KOPT-K1 (cell line): Measurements from ENCODE around the gene MYH11.

Experiments
- H3K27ac ChIP-seq: fragments of 200-600 bp; sonication (generic); 2 replicates; pipeline ENCODE4 v1.5.1; 2016; ENCODE audit warnings: antibody characterized with exemption, mild to moderate bottlenecking, low read depth, low read length; ENCODE audit not compliant: poor library complexity, severe bottlenecking
- H3K36me3 ChIP-seq: fragments of 200-600 bp; sonication (generic); 2 replicates; pipeline ENCODE4 v1.5.1; 2017; ENCODE audit warnings: antibody characterized with exemption, mild to moderate bottlenecking, low read length, moderate library complexity; ENCODE audit not compliant: insufficient read depth
- H3K9me3 ChIP-seq: fragments of 200-600 bp; sonication (generic); 2 replicates; pipeline ENCODE4 v1.5.1; 2017; ENCODE audit warnings: antibody characterized with exemption, low read length, mild to moderate bottlenecking; ENCODE audit not compliant: insufficient read depth, poor library complexity, severe bottlenecking

MYH11 gene

DNA sequence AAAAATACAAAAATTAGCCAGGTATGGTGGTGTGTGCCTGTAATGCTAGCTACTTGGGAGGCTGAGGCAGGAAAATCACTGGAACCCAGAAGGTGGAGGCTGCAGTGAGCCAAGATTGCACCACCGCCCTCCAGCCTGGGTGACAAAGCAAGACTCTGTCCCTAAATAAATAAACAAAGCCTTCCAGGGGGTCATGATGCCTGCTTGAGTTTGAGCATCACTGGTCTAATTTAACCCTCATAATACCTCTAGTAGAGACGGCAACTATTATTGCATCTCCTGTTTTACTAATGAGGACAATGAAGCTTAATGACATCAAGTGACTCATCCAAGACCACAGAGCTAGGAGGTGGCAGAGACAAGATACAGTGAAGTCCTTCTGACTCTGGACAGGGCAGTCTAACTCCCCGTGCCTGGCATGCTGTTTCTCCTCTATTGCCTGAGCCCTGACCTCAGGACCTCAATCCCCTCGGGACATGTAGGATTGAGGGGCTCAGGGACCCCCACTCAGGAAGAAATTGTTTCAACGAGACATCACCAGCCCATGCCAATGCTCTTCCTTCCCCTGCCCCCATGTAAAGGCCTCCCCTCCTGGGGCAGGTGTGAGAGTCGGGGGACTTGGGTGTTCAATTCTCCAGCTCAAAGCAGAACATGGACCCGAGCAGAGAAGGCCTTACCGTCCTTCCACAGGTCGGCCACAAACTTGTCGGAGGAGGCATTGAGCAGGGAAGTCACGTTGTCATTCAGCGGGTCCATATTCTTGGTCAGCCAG lies 103.9 kb downstream of the MYH11 start:
- H3K27ac ChIP-seq: no peak overlapping the region
- H3K9me3 ChIP-seq: no peaks in the 10 kb centered on the region
- no peaks in the 10 kb centered on the region for H3K36me3 ChIP-seq

GRCh38 chr16:15751940-15752339 lies 104.9 kb downstream of the MYH11 start:
- H3K9me3 ChIP-seq: no peaks in the 10 kb centered on the region
- no peak overlapping the region for H3K27ac ChIP-seq
- H3K36me3 ChIP-seq: no peaks in the 10 kb centered on the region

DNA sequence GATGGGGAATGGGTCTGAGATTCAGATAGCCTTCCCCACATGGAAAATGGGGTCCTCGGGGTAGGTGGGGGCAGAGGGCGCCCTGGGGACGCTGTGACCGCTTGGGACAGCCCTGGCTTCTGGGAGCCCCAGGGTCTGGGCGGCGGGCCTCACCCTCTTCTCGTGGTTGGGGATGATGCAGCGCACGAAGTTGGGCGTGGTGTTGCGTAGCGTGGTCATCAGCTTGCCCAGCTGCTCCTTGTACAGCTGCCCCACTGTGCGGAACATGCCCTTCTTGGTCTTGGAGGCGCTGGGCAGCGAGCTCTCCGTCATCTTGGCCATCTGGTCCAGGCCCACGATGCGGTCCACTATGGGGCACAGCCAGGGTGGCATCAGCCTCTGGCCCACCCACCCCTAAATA lies 106.8 kb downstream of the MYH11 start:
- Histone ChIP-seq H3K36me3 (no peaks in the 10 kb centered on the region), H3K27ac (no peak overlapping the region)

DNA sequence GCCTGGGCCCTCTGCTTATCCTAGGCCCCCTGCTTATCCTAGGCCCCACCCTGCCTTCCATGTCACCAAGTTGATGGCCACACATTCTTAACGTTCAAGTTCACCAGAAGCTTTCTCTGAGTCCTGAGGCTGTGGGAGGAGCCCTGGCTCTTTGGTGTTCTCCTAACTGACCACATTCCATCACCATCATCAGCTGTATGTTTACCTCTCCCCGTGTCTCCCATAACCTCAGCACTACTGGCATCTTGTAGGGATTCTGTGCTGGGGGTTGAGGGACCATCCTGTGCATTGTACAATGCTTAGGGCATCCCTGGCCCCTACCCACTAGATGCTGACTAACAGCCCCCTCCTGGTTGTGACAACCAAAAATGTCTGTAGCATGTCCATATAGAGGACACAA lies 107.5 kb downstream of the MYH11 start:
- Histone ChIP-seq H3K27ac (no peak overlapping the region), H3K9me3 (no peaks in the 10 kb centered on the region), H3K36me3 (no peaks in the 10 kb centered on the region)

More for the DNA sequence above, 106.8 kb downstream of the MYH11 start:
- H3K9me3 ChIP-seq: no peaks in the 10 kb centered on the region

DNA sequence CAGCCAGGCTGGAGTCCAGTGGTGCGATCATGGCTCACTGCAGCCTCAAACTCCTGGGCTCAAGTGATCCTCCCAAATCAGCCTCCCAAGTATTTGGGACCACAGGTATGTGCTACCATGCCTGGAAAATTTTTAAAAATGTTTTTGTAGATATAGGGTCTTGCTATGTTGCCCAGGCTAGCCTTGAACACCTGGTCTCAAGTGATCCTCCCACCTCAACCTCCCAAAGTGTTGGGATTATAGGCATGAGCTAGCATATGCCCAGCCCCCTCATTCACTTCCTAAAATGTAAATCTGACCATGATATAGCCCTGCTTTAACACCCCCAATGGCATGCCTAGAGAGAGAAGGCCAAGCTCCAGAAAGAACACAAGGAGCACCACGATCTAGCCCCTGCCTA lies 108.2 kb downstream of the MYH11 start:
- Histone ChIP-seq H3K9me3 (no peaks in the 10 kb centered on the region), H3K27ac (no peak overlapping the region), H3K36me3 (no peaks in the 10 kb centered on the region)

DNA sequence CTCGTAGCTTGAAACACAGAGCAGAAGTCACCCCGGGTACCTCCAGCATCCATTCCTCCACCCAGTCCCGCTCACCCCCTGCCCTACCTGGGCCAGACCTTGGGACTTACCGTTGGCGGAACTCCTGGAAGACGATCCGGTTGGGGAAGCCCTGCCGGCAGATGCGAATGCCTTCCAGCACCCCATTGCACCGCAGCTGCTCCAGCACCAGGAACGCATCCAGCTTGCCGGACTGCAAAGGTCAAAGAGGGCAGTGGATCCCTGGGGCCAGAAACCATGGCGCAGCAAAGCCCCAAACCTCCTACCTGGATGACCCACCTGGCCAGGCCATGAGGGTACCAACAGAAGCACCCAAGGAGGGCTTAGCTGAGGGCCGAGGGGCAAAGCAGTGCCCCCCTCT lies 108.9 kb downstream of the MYH11 start:
- Histone ChIP-seq H3K9me3 (no peaks in the 10 kb centered on the region), H3K27ac (no peak overlapping the region), H3K36me3 (no peaks in the 10 kb centered on the region)

- Histone ChIP-seq H3K27ac (no peak overlapping the region), H3K9me3 (no peaks in the 10 kb centered on the region)
These were observed 110.5 kb downstream of the MYH11 start for GRCh38 chr16:15746332-15746731.

GRCh38 chr16:15743657-15744056 lies 113.2 kb downstream of the MYH11 start:
- no peaks in the 10 kb centered on the region for H3K9me3 ChIP-seq
- H3K36me3 ChIP-seq: no peaks in the 10 kb centered on the region
- H3K27ac ChIP-seq: no peak overlapping the region

More at GRCh38 chr16:15746332-15746731, 110.5 kb downstream of the MYH11 start:
- H3K36me3 ChIP-seq: no peaks in the 10 kb centered on the region

DNA sequence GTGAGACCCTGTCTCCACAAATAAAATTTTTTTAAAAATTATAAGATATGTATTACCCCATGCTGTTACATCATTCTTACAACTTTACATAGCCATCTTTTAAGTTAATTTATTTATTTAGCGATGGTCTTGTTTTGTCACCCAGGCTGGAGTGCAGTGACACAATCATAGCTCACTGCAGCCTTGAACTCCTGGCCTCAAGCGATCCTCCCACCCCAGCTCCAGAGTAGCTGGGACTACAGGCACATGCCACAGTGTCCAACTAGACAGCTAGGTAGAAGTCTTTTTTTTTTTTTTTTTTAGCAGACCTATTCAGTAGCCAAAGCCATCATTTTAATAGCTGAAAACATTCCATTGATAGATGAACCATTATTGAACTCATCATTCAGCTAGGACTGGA lies 114.1 kb downstream of the MYH11 start:
- H3K27ac ChIP-seq: no peak overlapping the region
- no peaks in the 10 kb centered on the region for H3K36me3 ChIP-seq
- H3K9me3 ChIP-seq: no peaks in the 10 kb centered on the region

- Histone ChIP-seq H3K9me3 (no peaks in the 10 kb centered on the region), H3K36me3 (no peaks in the 10 kb centered on the region), H3K27ac (no peak overlapping the region)
These were observed 115.5 kb downstream of the MYH11 start for GRCh38 chr16:15741207-15741871.

- no peak overlapping the region for H3K27ac ChIP-seq
- H3K9me3 ChIP-seq: no peaks in the 10 kb centered on the region
- H3K36me3 ChIP-seq: no peaks in the 10 kb centered on the region
These were observed 116.9 kb downstream of the MYH11 start for GRCh38 chr16:15739950-15740349.

DNA sequence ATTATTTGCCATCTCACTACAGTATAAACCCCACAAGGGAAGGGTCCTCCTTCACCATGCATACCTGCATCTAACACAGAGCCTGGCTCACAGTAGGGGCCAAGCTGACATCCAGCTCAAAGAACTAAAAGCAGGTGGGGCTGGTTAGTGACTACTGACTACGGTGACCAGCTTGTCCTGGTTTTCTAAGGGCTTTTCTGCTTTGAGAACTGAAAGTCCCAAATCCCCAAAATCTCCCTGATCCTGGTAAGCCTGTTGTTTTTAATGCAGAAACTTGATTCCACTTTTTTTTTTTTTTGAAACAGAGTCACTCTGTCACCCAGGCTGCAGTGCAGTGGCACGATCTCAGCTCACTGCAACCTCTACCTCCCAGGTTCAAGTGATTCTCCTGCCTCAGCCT lies 117.4 kb downstream of the MYH11 start:
- Histone ChIP-seq H3K9me3 (no peaks in the 10 kb centered on the region), H3K36me3 (no peaks in the 10 kb centered on the region), H3K27ac (no peak overlapping the region)

- Histone ChIP-seq H3K9me3 (no peaks in the 10 kb centered on the region), H3K27ac (no peak overlapping the region), H3K36me3 (no peaks in the 10 kb centered on the region)
These were observed 119.6 kb downstream of the MYH11 start for GRCh38 chr16:15737140-15737644.

- no peak overlapping the region for H3K27ac ChIP-seq
- no peaks in the 10 kb centered on the region for H3K36me3 ChIP-seq
- H3K9me3 ChIP-seq: no peaks in the 10 kb centered on the region
These were observed 120.3 kb downstream of the MYH11 start for GRCh38 chr16:15736529-15736928.

DNA sequence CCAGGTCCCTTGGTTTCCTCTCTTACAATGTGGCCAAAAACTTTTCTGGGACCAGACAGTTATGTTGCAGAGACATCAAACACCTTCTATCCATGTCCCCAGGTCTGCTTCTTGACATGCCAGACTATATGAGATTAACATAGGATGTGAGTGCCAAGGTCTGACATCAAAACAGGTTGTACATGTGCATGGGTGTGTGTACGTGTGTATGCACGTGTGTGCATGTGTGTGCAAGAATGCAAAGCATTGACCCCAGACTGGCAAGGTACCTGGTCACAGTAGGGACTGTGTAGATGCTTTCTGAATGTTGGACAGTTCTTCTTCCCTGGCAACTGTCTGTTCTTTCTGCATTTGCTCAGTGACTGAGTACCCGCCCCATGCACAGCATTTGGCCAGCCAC lies 121.2 kb downstream of the MYH11 start:
- Histone ChIP-seq H3K36me3 (no peaks in the 10 kb centered on the region), H3K9me3 (no peaks in the 10 kb centered on the region), H3K27ac (no peak overlapping the region)

DNA sequence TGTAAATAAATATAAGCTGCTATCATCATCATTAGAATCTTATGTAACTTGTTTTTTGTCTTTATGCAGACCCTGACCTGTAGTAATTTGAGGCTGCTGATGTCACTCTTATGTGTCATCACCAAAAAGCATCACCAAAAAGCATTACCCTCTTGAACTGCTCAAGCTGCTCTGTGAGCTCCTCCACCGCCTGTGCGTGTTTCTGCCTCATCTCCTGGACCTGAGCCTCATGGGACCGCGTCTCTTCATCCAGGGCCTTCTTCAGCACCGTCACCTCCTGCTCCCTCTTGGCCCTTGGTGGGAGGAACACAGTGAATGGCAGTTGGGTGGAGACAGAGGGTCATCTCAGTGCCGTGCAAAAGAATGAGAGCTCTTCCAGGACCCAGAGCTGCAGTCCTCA lies 124.4 kb downstream of the MYH11 start:
- Histone ChIP-seq H3K36me3 (peaks cover 4% of the 10 kb centered on the region; the same call in 1 of the 2 replicates), H3K9me3 (no peaks in the 10 kb centered on the region), H3K27ac (no peak overlapping the region)
